Measurements from ENCODE around the gene MRPL38. TPM values are rescaled to one million over a fixed set of nuclear protein-coding genes. Genes with fewer than 3 reads are reported as not detected.

Gene MRPL38
- total RNA-seq, 4 donors from 2014 or later = 40.6 to 117 (median 48.5) TPM

- no peak for TF ChIP-seq CTCF (IDR thresholded peaks at IDR 0.05)
- no peak for TF ChIP-seq POLR2A (IDR thresholded peaks at IDR 0.05)
- no peak for TF ChIP-seq POLR2AphosphoS5 (IDR thresholded peaks at IDR 0.05)
- no peak for TF ChIP-seq EP300 (IDR thresholded peaks at IDR 0.05; ENCODE audit: low read depth)
- H3K9me3 ChIP-seq = no peaks in the 10 kb centered on the region
- in situ Hi-C loops (cut with MboI; ENCODE audit: low pct_ligation_motif_present in 1 of 4, low pct_unique_long_range_greater_than_20kb in 1 of 4, low sequenced_read_pairs in 3 of 4) = loop anchor here in 2 of 4 donors (10.0 to 25.0 kb wide), 3 partner anchors 70 to 273 kb away; partner anchors contain the start of gene CDK3 (in 1 of the 2)
- no peak overlapping the region for H3K27ac ChIP-seq
- H3K4me1 ChIP-seq = no peaks in the 10 kb centered on the region
- H3K36me3 ChIP-seq = no peaks in the 10 kb centered on the region
- WGBS, 2 donors (ENCODE audit: low coverage in 1 of 2) = 87 to 94% methylated on average over 3 to 30 of the region's 34 CpGs
- no peak for DNase-seq
- intact Hi-C loops (cut with DNase I; ENCODE audit: low total_unique reads) = no loop called here
- H3K27me3 ChIP-seq = no peaks in the 10 kb centered on the region
- no peak overlapping the region for H3K4me3 ChIP-seq
These were observed 10.1 kb upstream of the MRPL38 start for GRCh38 chr17:75914643-75915267.

- Histone ChIP-seq H3K27me3 (no peaks in the 10 kb centered on the region), H3K27ac (no peak overlapping the region), H3K9me3 (no peaks in the 10 kb centered on the region), H3K4me1 (no peaks in the 10 kb centered on the region), H3K4me3 (no peak overlapping the region), H3K36me3 (no peaks in the 10 kb centered on the region)
- in situ Hi-C loops (cut with MboI; ENCODE audit: low pct_ligation_motif_present in 1 of 4, low pct_unique_long_range_greater_than_20kb in 1 of 4, low sequenced_read_pairs in 3 of 4) (loop anchor here in 2 of 4 donors (10.0 to 25.0 kb wide), 3 partner anchors 71 to 274 kb away; partner anchors contain the start of gene CDK3 (in 1 of the 2)), intact Hi-C loops (cut with DNase I; ENCODE audit: low total_unique reads) (no loop called here)
- 93% methylated on average over 5 to 24 of the region's 32 CpGs for WGBS, 2 donors (ENCODE audit: low coverage in 1 of 2)
- DNase-seq = no peak
- no peak for TF ChIP-seq CTCF (IDR thresholded peaks at IDR 0.05)
- TF ChIP-seq EP300 (IDR thresholded peaks at IDR 0.05; ENCODE audit: low read depth) = no peak
- no peak for TF ChIP-seq POLR2A (IDR thresholded peaks at IDR 0.05)
- no peak for TF ChIP-seq POLR2AphosphoS5 (IDR thresholded peaks at IDR 0.05)
These were observed 9.0 kb upstream of the MRPL38 start for GRCh38 chr17:75913537-75914210.

GRCh38 chr17:75910699-75911098, 6.0 kb upstream of the MRPL38 start:
- TF ChIP-seq POLR2AphosphoS5 (IDR thresholded peaks at IDR 0.05) (no peak), CTCF (IDR thresholded peaks at IDR 0.05) (no peak), POLR2A (IDR thresholded peaks at IDR 0.05) (no peak), EP300 (IDR thresholded peaks at IDR 0.05; ENCODE audit: low read depth) (no peak)
- Histone ChIP-seq H3K4me3 (no peak overlapping the region), H3K36me3 (no peaks in the 10 kb centered on the region), H3K27me3 (no peaks in the 10 kb centered on the region), H3K4me1 (peaks cover 0 to 1% (median under 1%) of the 10 kb centered on the region in 4 donors), H3K27ac (no peak overlapping the region), H3K9me3 (no peaks in the 10 kb centered on the region)
- in situ Hi-C loops (cut with MboI; ENCODE audit: low pct_ligation_motif_present in 1 of 4, low pct_unique_long_range_greater_than_20kb in 1 of 4, low sequenced_read_pairs in 3 of 4) (loop anchor here in 2 of 4 donors (10.0 to 25.0 kb wide), 3 partner anchors 74 to 277 kb away; partner anchors contain the start of gene CDK3 (in 1 of the 2)), intact Hi-C loops (cut with DNase I; ENCODE audit: low total_unique reads) (no loop called here)
- 67% methylated on average over 6 of the region's 6 CpGs; no CpG with 5 or more reads in 1 of the 2 donors for WGBS, 2 donors (ENCODE audit: low coverage in 1 of 2)
- no peak for DNase-seq

- Histone ChIP-seq H3K4me1 (peaks cover 0 to 8% (median 7%) of the 10 kb centered on the region in 4 donors), H3K27me3 (no peaks in the 10 kb centered on the region), H3K27ac (no peak overlapping the region), H3K9me3 (no peaks in the 10 kb centered on the region), H3K36me3 (no peaks in the 10 kb centered on the region), H3K4me3 (no peak overlapping the region)
- 48 to 80% methylated on average over 1 to 11 of the region's 11 CpGs for WGBS, 2 donors (ENCODE audit: low coverage in 1 of 2)
- in situ Hi-C loops (cut with MboI; ENCODE audit: low pct_ligation_motif_present in 1 of 4, low pct_unique_long_range_greater_than_20kb in 1 of 4, low sequenced_read_pairs in 3 of 4) = loop anchor here (5.0 to 25.0 kb wide), 6 partner anchors 75 to 277 kb away; partner anchors contain the start of gene CDK3 (in 2 of the 4)
- TF ChIP-seq CTCF (IDR thresholded peaks at IDR 0.05) = no peak
- no peak for TF ChIP-seq EP300 (IDR thresholded peaks at IDR 0.05; ENCODE audit: low read depth)
- TF ChIP-seq POLR2AphosphoS5 (IDR thresholded peaks at IDR 0.05) = no peak
- TF ChIP-seq POLR2A (IDR thresholded peaks at IDR 0.05) = no peak
- intact Hi-C loops (cut with DNase I; ENCODE audit: low total_unique reads) = loop anchor here (5.0 kb wide), 1 partner anchor 92 kb away; the partner anchor contains the start of gene CDK3
- DNase-seq = no peak
These were observed 5.2 kb upstream of the MRPL38 start for GRCh38 chr17:75909812-75910274.
